Measurements from ENCODE around the gene CD82. TPM values are rescaled to one million over a fixed set of nuclear protein-coding genes. Genes with fewer than 3 reads are reported as not detected.
"Not testable (repeated sequence)": the region's sequence is repeated elsewhere in the genome, so short reads cannot be mapped to it uniquely, and the experiment has no call there.

CD82 gene
- total and polyA plus RNA-seq, 4 experiments from 2014 or later = 130 to 260 (median 191) TPM

GRCh38 chr11:44645827-44646226 is 80.4 kb downstream of the CD82 start:
- ChIA-PET POLR2A (ENCODE audit: partially characterized antibody) (no interaction called here), CTCF (ENCODE audit: partially characterized antibody) (interaction anchor here (1.0 to 1.2 kb wide), 3 partner anchors 12 to 128 kb away, joined by 3 read pairs; no protein-coding TSS in a partner anchor)
- DNase-seq = no peak
- H3K4me1 ChIP-seq (ENCODE audit: insufficient read depth, low read length) = peaks cover 11% of the 10 kb centered on the region
- Mint-ChIP-seq H3K36me3 (peaks cover 3 to 5% of the 10 kb centered on the region in 2 donors), H3K9me3 (peaks cover 5 to 40% (median 32%) of the 10 kb centered on the region in 8 donors), H3K4me3 (no peak overlapping the region), H3K4me1 (peaks cover 5 to 12% (median 9%) of the 10 kb centered on the region in 4 donors), H3K27ac (no peak overlapping the region), H3K27me3 (peaks cover 0 to 8% of the 10 kb centered on the region in 2 donors)
- intact Hi-C loops (cut with micrococcal nuclease) = no loop called here
- H3K27ac ChIP-seq (ENCODE audit: low read depth, low read length) = no peak overlapping the region
- H3K36me3 ChIP-seq (ENCODE audit: insufficient read depth, low read length) = no peaks in the 10 kb centered on the region
- peaks cover 0 to 9% of the 10 kb centered on the region in 2 donors for H3K9me3 ChIP-seq (ENCODE audit: control insufficient read depth in 1 of 2, low read length in 2 of 2)
- no peaks in the 10 kb centered on the region for H3K27me3 ChIP-seq (ENCODE audit: insufficient read depth, low read length)
- H3K4me3 ChIP-seq (ENCODE audit: low read length in 2 of 2) = no peak overlapping the region

GRCh38 chr11:44647255-44647955 is 81.9 kb downstream of the CD82 start:
- H3K4me1 ChIP-seq (ENCODE audit: insufficient read depth, low read length) = peaks cover 11% of the 10 kb centered on the region
- H3K36me3 Mint-ChIP-seq; H3K9me3 ChIP-seq (ENCODE audit: control insufficient read depth in 1 of 2, low read length in 2 of 2); H3K36me3 ChIP-seq (ENCODE audit: insufficient read depth, low read length); intact Hi-C loops (cut with micrococcal nuclease); POLR2A ChIA-PET (ENCODE audit: partially characterized antibody); H3K27me3 ChIP-seq (ENCODE audit: insufficient read depth, low read length); H3K27ac ChIP-seq (ENCODE audit: low read depth, low read length); H3K4me3 ChIP-seq (ENCODE audit: low read length in 2 of 2); H3K27ac Mint-ChIP-seq: not testable (repeated sequence)
- Mint-ChIP-seq H3K27me3 (peaks cover 6 to 14% of the 10 kb centered on the region in 2 donors), H3K9me3 (peaks cover 5 to 35% (median 24%) of the 10 kb centered on the region in 8 donors), H3K4me1 (peaks cover 7 to 19% (median 9%) of the 10 kb centered on the region in 4 donors), H3K4me3 (peak overlapping the region in 3 of 8 donors; percentile 7 to 21 (median 7))
- DNase-seq = peak in 1 of 5 donors; percentile 10
- CTCF ChIA-PET (ENCODE audit: partially characterized antibody) = interaction anchor here (1.2 kb wide), 1 partner anchor 126 kb away, joined by 3 read pairs; no protein-coding TSS in a partner anchor

DNA sequence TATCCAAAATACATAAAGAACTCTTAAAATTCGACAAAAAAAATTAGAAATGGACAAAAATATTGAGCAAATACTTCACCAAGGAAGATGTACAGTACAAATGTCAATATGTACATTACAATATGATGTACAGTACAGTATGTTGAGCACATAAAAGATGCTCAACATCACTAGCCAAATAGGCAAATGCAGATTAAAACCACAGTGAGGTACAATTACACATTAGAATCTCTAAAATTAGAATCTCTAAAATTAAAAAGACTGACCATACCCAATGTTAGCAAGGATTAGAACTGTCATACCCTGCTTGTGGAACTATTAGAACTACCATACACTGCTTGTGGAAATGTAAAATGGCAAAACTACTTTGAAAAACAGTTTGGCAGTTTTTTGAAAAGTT is 82.6 kb downstream of the CD82 start:
- Mint-ChIP-seq H3K27ac (no peak overlapping the region), H3K4me1 (peaks cover 7 to 19% (median 9%) of the 10 kb centered on the region in 4 donors), H3K4me3 (peak overlapping the region in 1 of 8 donors; percentile 7), H3K9me3 (peaks cover 2 to 28% (median 17%) of the 10 kb centered on the region in 8 donors), H3K36me3 (no peaks in the 10 kb centered on the region), H3K27me3 (peaks cover 6 to 14% of the 10 kb centered on the region in 2 donors)
- ChIA-PET POLR2A (ENCODE audit: partially characterized antibody) (no interaction called here), CTCF (ENCODE audit: partially characterized antibody) (no interaction called here)
- H3K27me3 ChIP-seq (ENCODE audit: insufficient read depth, low read length) = no peaks in the 10 kb centered on the region
- peaks cover 0 to 4% of the 10 kb centered on the region in 2 donors for H3K9me3 ChIP-seq (ENCODE audit: control insufficient read depth in 1 of 2, low read length in 2 of 2)
- H3K27ac ChIP-seq (ENCODE audit: low read depth, low read length) = no peak overlapping the region
- no peak overlapping the region for H3K4me3 ChIP-seq (ENCODE audit: low read length in 2 of 2)
- H3K4me1 ChIP-seq (ENCODE audit: insufficient read depth, low read length) = peaks cover 11% of the 10 kb centered on the region
- no peak for DNase-seq
- H3K36me3 ChIP-seq (ENCODE audit: insufficient read depth, low read length) = no peaks in the 10 kb centered on the region
- intact Hi-C loops (cut with micrococcal nuclease) = no loop called here

DNA sequence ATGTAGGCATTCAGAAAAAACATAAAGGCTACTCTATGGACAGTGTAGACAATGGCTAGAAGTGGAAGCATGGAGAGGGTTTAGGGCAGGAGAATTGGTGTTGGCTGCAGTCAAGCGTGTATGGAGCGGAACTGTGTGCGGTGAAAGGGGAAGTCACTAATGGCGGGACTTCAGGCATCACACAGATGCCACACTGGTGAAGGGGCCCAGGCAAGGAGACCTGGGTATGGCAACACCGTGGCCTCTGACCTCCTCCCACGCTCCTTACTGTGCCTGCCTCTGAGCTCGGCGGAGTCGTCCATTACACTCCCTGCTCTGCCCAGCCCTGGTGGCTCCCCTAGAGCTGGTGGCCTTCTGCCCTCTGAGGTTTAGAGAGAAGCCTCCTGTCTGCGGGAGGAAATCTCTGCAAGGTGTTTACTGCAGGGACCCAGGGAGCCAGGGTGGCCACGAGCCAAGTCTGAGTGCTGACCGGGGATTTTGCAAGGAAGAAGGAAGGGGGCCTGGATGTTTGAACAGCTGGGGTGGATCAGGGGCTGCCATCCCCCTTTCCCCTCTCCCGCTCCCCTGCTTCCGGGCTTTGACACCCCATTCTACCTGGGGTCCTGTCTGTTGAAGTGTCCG is 86.2 kb downstream of the CD82 start:
- H3K36me3 Mint-ChIP-seq = no peaks in the 10 kb centered on the region
- H3K9me3 ChIP-seq (ENCODE audit: control insufficient read depth in 1 of 2, low read length in 2 of 2) = no peaks in the 10 kb centered on the region
- H3K4me3 ChIP-seq (ENCODE audit: low read length in 2 of 2) = no peak overlapping the region
- peaks cover 6 to 7% of the 10 kb centered on the region in 2 donors for H3K27me3 Mint-ChIP-seq
- H3K4me3 Mint-ChIP-seq = no peak overlapping the region
- no peaks in the 10 kb centered on the region for H3K27me3 ChIP-seq (ENCODE audit: insufficient read depth, low read length)
- peaks cover 7 to 19% (median 9%) of the 10 kb centered on the region in 4 donors for H3K4me1 Mint-ChIP-seq
- ChIA-PET CTCF (ENCODE audit: partially characterized antibody) (no interaction called here), POLR2A (ENCODE audit: partially characterized antibody) (no interaction called here)
- H3K4me1 ChIP-seq (ENCODE audit: insufficient read depth, low read length) = peaks cover 11% of the 10 kb centered on the region
- H3K27ac Mint-ChIP-seq = no peak overlapping the region
- intact Hi-C loops (cut with micrococcal nuclease) = no loop called here
- H3K36me3 ChIP-seq (ENCODE audit: insufficient read depth, low read length) = no peaks in the 10 kb centered on the region
- peaks cover 0 to 9% (median 5%) of the 10 kb centered on the region in 8 donors for H3K9me3 Mint-ChIP-seq
- DNase-seq = no peak
- H3K27ac ChIP-seq (ENCODE audit: low read depth, low read length) = no peak overlapping the region

DNA sequence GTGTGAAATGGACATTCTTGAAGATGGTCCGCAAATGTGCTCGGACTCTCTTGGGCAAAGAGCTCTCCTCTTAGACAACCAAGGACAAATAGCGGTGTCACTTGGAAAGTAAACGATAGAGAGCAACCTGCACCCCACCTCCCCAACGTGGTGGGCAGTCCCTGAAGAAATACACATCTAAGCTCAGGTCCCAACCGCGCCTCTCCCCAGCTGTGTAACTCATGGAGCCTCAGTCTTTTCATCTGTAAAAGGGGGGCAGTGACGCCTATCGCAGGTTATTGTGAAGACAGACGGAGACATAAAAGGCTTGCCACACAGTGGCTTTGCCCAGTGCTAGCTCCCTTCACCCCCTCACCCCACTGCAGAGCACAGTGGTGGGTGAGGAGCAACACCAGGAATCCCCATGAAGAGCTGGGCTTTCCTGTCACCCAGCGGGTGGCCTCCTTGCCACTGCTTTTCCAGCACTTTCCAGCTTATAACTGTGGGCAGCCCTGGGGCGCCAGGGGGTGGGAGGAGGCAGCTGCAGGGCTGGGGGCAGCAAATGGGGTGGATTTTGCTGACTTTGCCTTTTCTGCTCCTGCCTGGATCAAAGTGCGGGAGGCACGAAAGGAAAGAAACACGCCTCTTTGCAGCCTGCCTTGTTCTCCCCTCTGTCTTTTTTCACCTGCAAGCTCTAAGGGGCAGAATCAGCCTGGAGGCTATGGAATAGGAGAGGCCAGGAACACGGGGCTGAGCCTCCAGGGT is 87.6 kb downstream of the CD82 start:
- peaks cover 0 to 11% (median under 1%) of the 10 kb centered on the region in 4 donors for H3K4me1 Mint-ChIP-seq
- no peaks in the 10 kb centered on the region for H3K36me3 ChIP-seq (ENCODE audit: insufficient read depth, low read length)
- H3K36me3 Mint-ChIP-seq = no peaks in the 10 kb centered on the region
- no peak overlapping the region for H3K4me3 ChIP-seq (ENCODE audit: low read length in 2 of 2)
- no peak overlapping the region for H3K27ac ChIP-seq (ENCODE audit: low read depth, low read length)
- H3K4me1 ChIP-seq (ENCODE audit: insufficient read depth, low read length) = peaks cover 2% of the 10 kb centered on the region
- no peaks in the 10 kb centered on the region for H3K9me3 ChIP-seq (ENCODE audit: control insufficient read depth in 1 of 2, low read length in 2 of 2)
- POLR2A ChIA-PET (ENCODE audit: partially characterized antibody) = no interaction called here
- intact Hi-C loops (cut with micrococcal nuclease) = no loop called here
- no peak overlapping the region for H3K27ac Mint-ChIP-seq
- H3K27me3 Mint-ChIP-seq = peaks cover 6 to 7% of the 10 kb centered on the region in 2 donors
- DNase-seq = no peak
- no peak overlapping the region for H3K4me3 Mint-ChIP-seq
- no peaks in the 10 kb centered on the region for H3K9me3 Mint-ChIP-seq
- no peaks in the 10 kb centered on the region for H3K27me3 ChIP-seq (ENCODE audit: insufficient read depth, low read length)
- CTCF ChIA-PET (ENCODE audit: partially characterized antibody) = interaction anchor here (1.7 kb wide), 1 partner anchor 122 kb away, joined by 5 read pairs; no protein-coding TSS in a partner anchor

DNA sequence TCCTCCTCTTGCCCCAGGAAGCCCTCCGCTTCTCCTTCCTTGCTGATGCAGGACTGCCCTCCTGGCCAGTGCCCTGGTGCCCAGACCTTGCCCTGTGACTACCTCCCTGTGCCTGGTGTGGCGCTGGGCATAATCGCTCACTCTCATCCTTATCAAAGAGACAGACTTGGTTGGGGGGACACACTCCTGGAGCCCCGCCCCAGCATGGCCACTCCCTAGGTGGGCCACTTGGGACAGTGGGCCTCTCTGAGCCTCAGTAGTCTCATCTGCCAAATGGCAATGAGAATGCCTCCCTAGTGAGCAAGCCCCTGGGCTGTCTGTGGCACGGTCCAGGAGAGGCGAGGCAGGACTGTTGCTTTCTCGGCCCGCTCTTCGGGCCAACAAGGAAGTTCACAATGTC is 88.6 kb downstream of the CD82 start:
- POLR2A ChIA-PET (ENCODE audit: partially characterized antibody) = no interaction called here
- peaks cover 6% of the 10 kb centered on the region for H3K4me1 ChIP-seq (ENCODE audit: insufficient read depth, low read length)
- no peak overlapping the region for H3K4me3 ChIP-seq (ENCODE audit: low read length in 2 of 2)
- no peaks in the 10 kb centered on the region for H3K9me3 ChIP-seq (ENCODE audit: control insufficient read depth in 1 of 2, low read length in 2 of 2)
- no peaks in the 10 kb centered on the region for H3K27me3 ChIP-seq (ENCODE audit: insufficient read depth, low read length)
- no peaks in the 10 kb centered on the region for H3K36me3 ChIP-seq (ENCODE audit: insufficient read depth, low read length)
- H3K27ac Mint-ChIP-seq = peak overlapping the region in 1 of 7 donors; percentile 51
- no peak overlapping the region for H3K27ac ChIP-seq (ENCODE audit: low read depth, low read length)
- intact Hi-C loops (cut with micrococcal nuclease) = no loop called here
- H3K4me3 Mint-ChIP-seq = no peak overlapping the region
- H3K27me3 Mint-ChIP-seq = peaks cover 6% of the 10 kb centered on the region in 2 donors
- H3K4me1 Mint-ChIP-seq = peaks cover 7 to 16% (median 9%) of the 10 kb centered on the region in 4 donors
- H3K36me3 Mint-ChIP-seq = no peaks in the 10 kb centered on the region
- CTCF ChIA-PET (ENCODE audit: partially characterized antibody) = interaction anchor here (1.7 kb wide), 1 partner anchor 121 kb away, joined by 5 read pairs; no protein-coding TSS in a partner anchor
- peaks cover 0 to 2% (median 0%) of the 10 kb centered on the region in 8 donors for H3K9me3 Mint-ChIP-seq
- no peak for DNase-seq

- POLR2A ChIA-PET (ENCODE audit: partially characterized antibody) = interaction anchor here (0.8 kb wide), 1 partner anchor 19 kb away, joined by 3 read pairs; no protein-coding TSS in a partner anchor
- Histone ChIP-seq H3K27me3 (ENCODE audit: insufficient read depth, low read length) (no peaks in the 10 kb centered on the region), H3K36me3 (ENCODE audit: insufficient read depth, low read length) (no peaks in the 10 kb centered on the region), H3K27ac (ENCODE audit: low read depth, low read length) (no peak overlapping the region), H3K4me1 (ENCODE audit: insufficient read depth, low read length) (peaks cover 12% of the 10 kb centered on the region), H3K9me3 (ENCODE audit: control insufficient read depth in 1 of 2, low read length in 2 of 2) (no peaks in the 10 kb centered on the region), H3K4me3 (ENCODE audit: low read length in 2 of 2) (no peak overlapping the region)
- no peak for DNase-seq
- Mint-ChIP-seq H3K27me3 (peaks cover 6% of the 10 kb centered on the region in 2 donors), H3K4me3 (no peak overlapping the region), H3K36me3 (no peaks in the 10 kb centered on the region), H3K27ac (no peak overlapping the region), H3K9me3 (peaks cover 0 to 2% (median 0%) of the 10 kb centered on the region in 8 donors), H3K4me1 (peaks cover 11 to 21% (median 14%) of the 10 kb centered on the region in 4 donors)
- CTCF ChIA-PET (ENCODE audit: partially characterized antibody) = interaction anchor here (0.8 to 1.2 kb wide), 3 partner anchors 120 to 449 kb away, joined by 3 to 4 read pairs (median 3); no protein-coding TSS in a partner anchor
- intact Hi-C loops (cut with micrococcal nuclease) = no loop called here
Observed at GRCh38 chr11:44654596-44654995, 89.1 kb downstream of the CD82 start.

Measured in CD4-positive, alpha-beta memory T cell (primary cell).